Measurements from ENCODE around the gene FXR1.
"Not testable (repeated sequence)": the region's sequence is repeated elsewhere in the genome, so short reads cannot be mapped to it uniquely, and the experiment has no call there.

The FXR1 gene

GRCh38 chr3:180940826-180941225, 28.4 kb downstream of the FXR1 start:
- DNase-seq, result no peak

DNA sequence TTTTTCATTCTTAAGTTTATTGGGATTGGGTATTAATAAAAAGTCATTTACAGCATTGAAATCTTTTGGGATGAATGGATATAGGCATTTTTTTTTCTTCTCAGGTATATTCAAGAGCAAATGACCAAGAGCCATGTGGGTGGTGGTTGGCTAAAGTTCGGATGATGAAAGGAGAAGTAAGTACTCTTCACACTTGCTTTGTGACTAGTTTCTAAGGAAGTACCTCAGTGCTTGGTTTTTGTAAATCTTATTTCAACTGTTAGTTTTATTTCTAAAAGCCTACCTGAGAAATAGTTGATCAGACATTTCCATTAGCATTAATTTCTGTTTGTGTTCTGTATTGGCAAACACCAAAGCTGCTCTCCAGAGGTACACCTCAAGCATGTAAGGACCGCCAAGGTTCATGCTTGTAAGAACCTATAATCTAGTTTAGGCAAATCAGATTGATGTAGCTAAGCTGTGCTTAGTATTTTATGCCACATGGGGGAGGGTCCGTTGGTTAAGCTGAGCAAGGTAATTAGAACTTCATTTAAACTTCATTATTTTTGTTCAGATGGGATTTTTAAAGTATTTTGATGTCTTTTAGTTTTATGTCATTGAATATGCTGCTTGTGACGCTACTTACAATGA, 35.4 kb downstream of the FXR1 start:
- DNase-seq, result no peak

GRCh38 chr3:180959691-180960090, 47.2 kb downstream of the FXR1 start:
- no peak for DNase-seq

- no peak for DNase-seq
Measured at GRCh38 chr3:180961087-180961486, 48.6 kb downstream of the FXR1 start.

- no peak for DNase-seq
Measured at GRCh38 chr3:180961552-180961951, 49.1 kb downstream of the FXR1 start.

GRCh38 chr3:180962530-180962929, 50.1 kb downstream of the FXR1 start:
- DNase-seq, result no peak

DNA sequence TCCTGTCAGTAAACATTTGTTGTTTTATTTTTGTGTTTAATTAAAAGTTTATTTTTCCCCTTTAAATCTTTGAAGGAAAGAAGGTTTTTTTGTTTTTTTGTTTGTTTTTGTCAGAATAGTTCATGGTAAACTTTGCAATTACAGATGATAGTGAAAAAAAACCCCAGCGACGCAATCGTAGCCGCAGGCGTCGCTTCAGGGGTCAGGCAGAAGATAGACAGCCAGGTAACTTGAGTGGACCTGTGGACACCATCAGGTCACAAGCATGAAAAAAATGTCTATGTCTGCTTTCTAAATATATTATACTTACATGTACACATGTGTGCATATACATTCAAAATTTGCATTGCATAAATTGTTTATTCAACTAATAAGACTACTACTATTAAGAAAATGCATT, 58.5 kb downstream of the FXR1 start:
- no peak for DNase-seq

DNA sequence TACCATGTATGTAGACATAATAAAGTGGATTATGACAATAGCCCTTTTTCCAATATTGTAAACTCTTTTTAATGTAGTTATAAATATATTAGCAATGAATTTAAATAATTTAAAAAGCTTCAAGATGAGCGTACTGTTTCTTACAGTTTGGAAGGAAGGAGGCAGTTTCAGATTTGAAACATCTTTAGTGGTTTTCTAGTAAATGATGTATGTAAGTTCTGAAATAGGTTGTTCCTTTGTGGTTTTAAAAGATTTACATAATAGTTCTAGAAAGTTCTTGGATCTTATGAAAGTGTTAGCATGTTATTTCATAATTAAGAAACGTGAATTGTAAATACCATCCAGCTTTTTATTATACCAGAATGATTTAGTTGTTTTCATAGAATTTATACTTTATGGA, 61.1 kb downstream of the FXR1 start:
- DNase-seq, result no peak

- no peak for DNase-seq
Measured at GRCh38 chr3:180974286-180974685, 61.8 kb downstream of the FXR1 start.

DNA sequence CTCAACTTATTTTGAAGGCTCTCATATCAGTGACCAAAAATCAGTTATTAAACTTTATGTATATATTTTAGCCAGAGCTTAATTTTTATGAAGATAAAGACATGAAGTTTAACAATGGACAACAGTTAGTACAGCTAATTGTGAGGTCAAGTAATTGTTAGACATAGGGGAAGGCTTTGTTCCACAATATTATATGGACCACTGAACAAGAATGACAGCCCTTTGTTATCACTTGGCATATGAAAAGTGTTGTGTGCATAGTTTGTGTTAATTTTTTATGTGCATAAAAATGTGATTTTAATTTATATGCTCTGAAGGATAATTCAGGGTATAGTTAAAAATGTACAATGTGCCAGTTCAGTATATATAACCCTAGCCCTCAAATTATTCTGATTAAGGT, 65.0 kb downstream of the FXR1 start:
- DNase-seq, result no peak

DNA sequence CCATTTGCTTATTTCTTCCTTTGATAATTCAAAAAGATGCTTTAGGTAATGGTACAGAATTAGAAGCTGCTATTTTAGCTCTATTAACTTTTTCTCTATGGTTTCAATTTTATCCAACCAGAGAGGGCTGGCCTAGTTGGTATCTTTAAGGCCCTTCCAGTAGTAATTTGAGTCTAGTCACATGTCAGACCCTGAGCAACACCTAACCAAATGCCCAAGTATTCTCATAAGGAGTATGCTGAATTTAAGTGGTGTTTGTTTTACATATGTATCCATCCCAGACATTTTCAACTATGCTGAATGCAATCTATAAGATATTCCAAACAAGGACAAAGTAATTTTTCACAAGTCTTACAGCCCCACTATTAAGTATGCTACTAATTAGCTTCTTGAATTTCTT, 67.5 kb downstream of the FXR1 start:
- no peak for DNase-seq

DNA sequence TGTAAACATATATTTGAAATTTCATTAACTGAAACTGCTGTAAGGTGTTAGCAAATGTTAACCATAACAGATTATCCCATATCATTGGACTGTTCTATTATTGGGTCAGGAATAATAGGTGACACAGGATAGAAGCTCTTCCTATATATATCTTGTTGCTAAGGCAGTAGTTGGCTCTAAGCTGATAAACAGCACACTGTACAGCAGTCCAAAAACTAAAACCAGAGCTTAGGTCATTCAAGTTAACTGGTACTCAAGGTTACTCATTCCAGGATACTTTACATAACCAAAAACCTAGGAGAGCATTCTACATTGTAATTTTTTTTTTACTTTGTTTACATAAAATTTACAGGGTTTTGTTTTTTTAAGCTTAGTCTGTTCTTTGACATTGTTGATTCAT, 68.1 kb downstream of the FXR1 start:
- no peak for DNase-seq

DNA sequence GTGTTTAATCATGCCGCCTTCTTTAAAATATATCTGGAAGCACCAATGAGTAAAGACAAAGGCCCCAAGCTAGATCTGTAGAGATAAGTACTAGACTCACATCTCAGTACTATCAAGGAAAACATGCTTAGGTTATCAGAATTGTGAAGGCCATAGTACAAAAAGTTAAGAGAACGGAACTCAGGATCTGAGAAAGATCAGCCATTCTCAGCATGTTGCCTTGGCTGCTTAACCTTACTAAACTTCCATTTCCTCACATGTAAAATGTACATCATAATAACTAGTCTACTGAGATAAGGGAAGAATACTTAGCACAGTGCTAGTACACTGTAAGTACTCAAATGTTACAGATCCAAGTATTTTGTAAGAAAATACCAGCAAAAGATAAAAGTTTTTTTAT, 69.4 kb downstream of the FXR1 start:
- DNase-seq, result no peak

GRCh38 chr3:180983136-180983535, 70.7 kb downstream of the FXR1 start:
- DNase-seq, result no peak

DNA sequence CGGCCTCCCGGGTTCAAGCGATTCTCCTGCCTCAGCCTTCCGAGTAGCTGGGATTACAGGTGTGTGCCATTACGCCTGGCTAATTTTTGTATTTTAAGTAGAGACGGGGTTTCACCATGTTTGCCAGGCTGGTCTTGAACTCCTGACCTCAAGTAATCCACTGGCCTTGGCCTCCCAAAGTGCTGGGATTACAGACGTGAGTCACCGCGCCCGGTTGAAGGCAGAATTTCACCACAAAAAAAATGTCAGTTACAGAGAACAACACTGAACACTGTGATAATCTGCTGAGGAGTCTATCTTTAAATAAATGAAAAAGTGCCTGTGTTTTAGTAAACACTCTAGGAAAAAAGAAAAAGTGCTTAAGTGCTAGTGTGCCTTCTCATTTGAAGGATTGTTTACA, 73.9 kb downstream of the FXR1 start:
- not testable (repeated sequence) for DNase-seq

DNA sequence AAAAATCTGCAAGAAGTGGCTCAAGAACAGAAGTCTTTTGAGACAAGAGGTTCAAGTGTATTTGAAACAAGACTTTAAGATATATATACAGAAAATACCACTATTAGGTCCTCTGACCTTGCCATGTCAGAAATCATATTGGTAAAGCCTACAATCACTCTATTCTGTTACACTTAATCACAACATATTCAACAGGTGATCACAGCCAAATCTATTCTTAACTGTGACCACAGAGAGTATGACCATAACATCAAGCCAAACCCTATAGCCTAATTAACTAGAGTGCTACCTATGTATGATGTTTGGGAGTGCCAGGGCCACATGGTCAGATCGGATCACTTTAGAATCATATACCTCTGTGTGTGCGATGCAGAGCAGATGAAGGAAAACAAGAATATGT, 74.9 kb downstream of the FXR1 start:
- no peak for DNase-seq

GRCh38 chr3:180989291-180990163, 77.1 kb downstream of the FXR1 start, which contains the start of gene DNAJC19:
Gene DNAJC19 (minus strand): TSS chr3:180989736. CDS start chr3:180989602, 134 bp downstream.
- DNase-seq, result peak; percentile 96

DNA sequence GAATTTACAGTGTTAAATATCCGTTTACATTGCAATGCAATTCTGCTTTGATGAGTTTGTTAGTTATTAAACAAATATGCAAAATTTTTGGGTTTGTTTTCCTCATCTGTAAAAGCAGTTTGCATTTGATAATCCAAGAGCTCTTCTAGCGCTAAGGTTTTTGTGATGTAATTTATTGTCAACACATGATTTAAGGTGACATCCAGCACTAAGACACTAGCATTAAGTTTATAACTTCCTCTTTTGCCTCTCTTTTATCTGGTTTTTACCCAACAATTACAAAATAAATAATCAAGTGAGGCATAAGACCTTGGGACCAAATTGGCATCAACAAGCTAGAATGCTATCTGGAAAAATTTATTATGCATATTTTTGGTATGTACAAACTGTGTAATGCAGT, 78.0 kb downstream of the FXR1 start:
- DNase-seq, result no peak

GRCh38 chr3:180996415-180996932, 84.0 kb downstream of the FXR1 start:
- DNase-seq, result no peak

GRCh38 chr3:181002331-181002730, 89.9 kb downstream of the FXR1 start:
- DNase-seq, result not testable (repeated sequence)

DNA sequence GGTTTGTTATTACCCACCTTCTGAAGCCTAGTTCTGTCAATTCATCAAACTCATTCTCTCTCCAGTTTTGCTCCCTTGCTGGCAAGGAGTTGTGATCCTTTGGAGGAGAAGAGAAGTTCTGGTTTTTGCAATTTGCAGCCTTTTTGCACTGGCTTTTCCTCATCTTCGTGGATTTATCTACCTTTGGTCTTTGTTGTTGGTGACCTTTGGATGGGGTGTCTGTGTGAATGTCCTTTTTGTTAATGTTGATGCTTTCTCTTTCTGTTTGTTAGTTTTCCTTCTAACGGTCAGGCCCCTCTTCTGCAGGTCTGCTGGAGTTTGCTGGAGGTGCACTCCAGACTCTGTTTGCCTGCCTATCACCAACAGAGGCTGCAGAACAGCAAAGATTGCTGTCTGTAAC, 91.0 kb downstream of the FXR1 start:
- not testable (repeated sequence) for DNase-seq

GRCh38 chr3:181006541-181006940, 94.1 kb downstream of the FXR1 start:
- DNase-seq, result no peak

DNA sequence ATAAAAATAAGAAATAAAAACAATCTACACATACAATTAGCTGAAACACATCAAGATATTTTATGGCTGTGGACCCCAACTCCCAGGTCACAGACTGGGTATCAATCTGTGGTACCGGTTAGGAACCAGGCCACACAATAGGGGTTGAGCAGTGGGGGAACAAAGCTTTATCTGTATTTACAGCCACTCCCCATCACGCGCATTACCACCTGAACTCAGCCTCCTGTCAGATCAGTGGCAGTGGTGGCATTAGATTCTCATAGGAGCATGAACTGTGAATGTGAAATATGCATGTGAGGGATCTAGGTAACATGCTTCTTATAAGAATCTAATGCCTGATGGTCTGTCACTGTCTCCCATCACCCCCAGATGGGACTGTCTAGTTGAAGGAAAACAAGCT, 94.8 kb downstream of the FXR1 start:
- DNase-seq, result no peak

DNA sequence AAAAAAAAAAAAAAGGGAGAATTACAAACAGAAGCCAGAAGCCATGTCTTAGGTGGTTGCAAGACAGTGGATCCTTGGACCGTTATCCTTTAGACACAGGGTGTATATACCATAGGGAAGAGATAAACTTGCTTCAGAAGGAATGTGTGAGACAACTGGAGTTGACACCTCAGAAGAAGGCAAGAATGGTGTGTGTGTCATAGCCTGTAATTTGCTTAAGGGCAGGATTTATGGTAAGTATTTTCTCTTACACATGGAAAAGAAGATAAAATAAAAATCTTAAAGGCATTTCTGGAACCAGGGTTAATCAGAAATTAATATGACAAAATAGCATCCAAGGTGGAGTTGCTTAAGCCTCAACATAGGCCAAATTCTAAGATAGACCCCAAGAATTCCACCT, 96.3 kb downstream of the FXR1 start:
- DNase-seq, result no peak
